H1 (cell line): Measurements from ENCODE around the gene PRPF6.

Experiments
- CEBPB ChIP-seq: IDR thresholded peaks from 2 replicates; pipeline ENCODE4 v1.6.1; 2012; ENCODE audit warnings: low read depth, low read length
- CTCF ChIP-seq, 3 experiments: IDR thresholded peaks; 1 replicate in 2 of 3; 2 replicates in 1 of 3; pipeline versions ENCODE4 v1.5.1 to v1.6.1; 2011; ENCODE audit warnings: low read length in 3 of 3, mild to moderate bottlenecking in 3 of 3, inconsistent platforms in 2 of 3, low read depth in 1 of 3, moderate library complexity in 1 of 3; ENCODE audit not compliant: insufficient read depth in 1 of 3; ENCODE audit errors: control extremely low read depth in 1 of 3
- EGR1 ChIP-seq: IDR thresholded peaks from 2 replicates; pipeline ENCODE4 v1.6.1; 2011; ENCODE audit warnings: low read depth, low read length, borderline replicate concordance
- EP300 ChIP-seq, 2 experiments: IDR thresholded peaks; 1 replicate in 1 of 2; 2 replicates in 1 of 2; pipeline ENCODE4 v1.6.1; 2011 to 2012; ENCODE audit warnings: low read depth in 2 of 2, low read length in 2 of 2, mild to moderate bottlenecking in 2 of 2, borderline replicate concordance in 1 of 2, inconsistent platforms in 1 of 2, moderate library complexity in 1 of 2
- GABPA ChIP-seq: IDR thresholded peaks from 2 replicates; pipeline ENCODE4 v1.6.1; 2011; ENCODE audit warnings: mild to moderate bottlenecking, low read length, moderate library complexity, borderline replicate concordance; ENCODE audit not compliant: insufficient read depth
- JUND ChIP-seq: IDR thresholded peaks from 2 replicates; pipeline ENCODE4 v1.6.1; 2011; ENCODE audit warnings: mild to moderate bottlenecking, improper control_type of control experiment, low read length
- NRF1 ChIP-seq: IDR thresholded peaks from 2 replicates; pipeline ENCODE4 v1.6.1; 2011; ENCODE audit warnings: mild to moderate bottlenecking, low read depth, low read length, improper control_type of control experiment
- POLR2A ChIP-seq, 2 experiments: IDR thresholded peaks; 1 replicate in 1 of 2; 2 replicates in 1 of 2; pipeline ENCODE4 v1.6.1; 2011; ENCODE audit warnings: low read depth in 2 of 2, low read length in 2 of 2, mild to moderate bottlenecking in 2 of 2; ENCODE audit errors: control extremely low read depth in 1 of 2
- POLR2AphosphoS5 ChIP-seq: IDR thresholded peaks from 2 replicates; pipeline ENCODE4 v1.6.1; 2011; ENCODE audit warnings: low read depth, low read length
- SIRT6 ChIP-seq: IDR thresholded peaks from one replicate; pipeline ENCODE4 v1.7.1; 2012; ENCODE audit warnings: low read length, inconsistent platforms
- TAF1 ChIP-seq: IDR thresholded peaks from 2 replicates; pipeline ENCODE4 v1.6.1; 2011; ENCODE audit warnings: mild to moderate bottlenecking, low read depth, low read length
- YY1 ChIP-seq: IDR thresholded peaks from 2 replicates; pipeline ENCODE4 v1.6.1; 2011; ENCODE audit warnings: low read depth, mild to moderate bottlenecking, low read length
- ZNF274 ChIP-seq: IDR thresholded peaks from 2 replicates; pipeline ENCODE4 v1.7.0; 2012; ENCODE audit warnings: low read length, borderline replicate concordance; ENCODE audit errors: extremely low read depth

- TF ChIP-seq EGR1 (no peak), EP300 (IDR thresholded peaks at IDR 0.05; ENCODE audit: borderline replicate concordance in 1 of 2, low read depth in 2 of 2, low read length in 2 of 2) (no peak), GABPA (no peak), CTCF (IDR thresholded peaks at IDR 0.05; ENCODE audit: control extremely low read depth in 1 of 3, insufficient read depth in 1 of 3, low read depth in 1 of 3, low read length in 3 of 3) (no peak), ZNF274 (no peak), SIRT6 (no peak), TAF1 (no peak), POLR2A (IDR thresholded peaks at IDR 0.05; ENCODE audit: control extremely low read depth in 1 of 2, low read depth in 2 of 2, low read length in 2 of 2) (no peak), JUND (no peak), YY1 (no peak), CEBPB (no peak), NRF1 (no peak), POLR2AphosphoS5 (no peak)
Measured at GRCh38 chr20:64062276-64062595, 81.3 kb downstream of the PRPF6 start.
